Pancreas (tissue), 10 donors: ENCODE results near the gene ATXN10. TPM values are rescaled to one million over a fixed set of nuclear protein-coding genes. Genes with fewer than 3 reads are reported as not detected.

Experiments
- ATAC-seq, 4 donors: fragments of 200-7000 bp; cut with Tn5 transposase; one replicate each; pipeline versions ENCODE4 v1.8.0 to v1.9.1; 2020; ENCODE audit warnings: mild to moderate bottlenecking in 4 of 4, moderate library complexity in 4 of 4
- DNase-seq, 6 donors: peaks; one replicate each; pipeline ENCODE4 v3.0.0-alpha.2; 2020
- FAIRE-seq: peaks from 2 replicates; lab custom pipeline; 2012; peaks lifted over from hg19 to GRCh38; lab: Jason Lieb, UNC
- H3K27ac ChIP-seq, 4 donors: fragments of 200-600 bp; sonication (generic); 1 replicate in 3 of 4; 2 replicates in 1 of 4; pipeline versions ENCODE4 v1.5.0 to v1.8.0; 2020
- H3K27me3 ChIP-seq, 4 donors: fragments of 200-600 bp; one replicate each; pipeline ENCODE4 v1.8.0; 2021
- H3K36me3 ChIP-seq, 3 donors: fragments of 200-600 bp; sonication (generic) in 1 of 3; one replicate each; pipeline versions ENCODE4 v1.5.0 to v1.8.0; 2020 to 2021
- H3K4me1 ChIP-seq, 3 donors: fragments of 200-600 bp; one replicate each; pipeline ENCODE4 v1.8.0; 2021
- H3K4me3 ChIP-seq, 4 donors: fragments of 200-600 bp; sonication (generic) in 2 of 4; one replicate each; pipeline versions ENCODE4 v1.5.0 to v1.8.0; 2020 to 2021
- H3K9me3 ChIP-seq, 4 donors: fragments of 200-600 bp; one replicate each; pipeline ENCODE4 v1.8.0; 2021
- WGBS, 2 donors: extraction: QIAGEN DNeasy Blood & Tissue Kit; methylation state at CpG; one replicate each; pipeline ENCODE4 v1.1.7; 2013; 5-methylcytosine and 5-hydroxymethylcytosine counted together
- intact Hi-C, 3 donors: fragments of 100-400 bp; cut with DNase I; formaldehyde crosslinking; loops; one replicate each; pipeline versions ENCODE4 v1.11.1 to v1.14.2; 2022
- polyA plus RNA-seq, 2 donors: library from polyadenylated mRNA; stranded (reverse); fragments of 200-250 nt; gene quantifications; one replicate each; pipeline ENCODE4 v1.2.3, GENCODE V29; 2013
- total RNA-seq, 6 donors: library from RNA; stranded (reverse); fragmentation: NEBNext Ultra II Directional in 4 of 6; extraction: Animal tissue kit (Norgen Biotek cat#: 25700) in 4 of 6; gene quantifications; one replicate each; pipeline versions ENCODE4 v1.2.1 to v1.2.4, GENCODE V29; 2021 to 2023
- TF ChIP-seq, protein P1 (sequence below), 4 donors: fragments of 200-600 bp; sonication (generic) in 3 of 4; IDR thresholded peaks; one replicate each; pipeline versions ENCODE4 v1.5.0 to v1.8.0; 2021; ENCODE audit warnings: antibody characterized with exemption in 4 of 4
- donor health status: healthy with polysubstance abuse.
- donor health status: DM: no; HTN: no; CAD: no; lungs with moderate emphysema.
- donor health status: DM: no; HTN: no; CAD: no.
- donor health status: control.
- donor health status: control.
- donor health status: Bipolar disorder and iron deficiency.
- donor health status: DM: yes; HTN: yes; CAD: no.
- donor health status: DM: no; HTN: no; CAD: no.
- donor health status: DM: no; HTN: no; CAD: no.
- donor health status: DM: yes; HTN: yes; CAD: no.

Gene ATXN10
- total and polyA plus RNA-seq, 8 donors = 19.1 to 75.1 (median 62.4) TPM

- H3K9me3 ChIP-seq = no peaks in the 10 kb centered on the region
- TF ChIP-seq, protein P1, sequence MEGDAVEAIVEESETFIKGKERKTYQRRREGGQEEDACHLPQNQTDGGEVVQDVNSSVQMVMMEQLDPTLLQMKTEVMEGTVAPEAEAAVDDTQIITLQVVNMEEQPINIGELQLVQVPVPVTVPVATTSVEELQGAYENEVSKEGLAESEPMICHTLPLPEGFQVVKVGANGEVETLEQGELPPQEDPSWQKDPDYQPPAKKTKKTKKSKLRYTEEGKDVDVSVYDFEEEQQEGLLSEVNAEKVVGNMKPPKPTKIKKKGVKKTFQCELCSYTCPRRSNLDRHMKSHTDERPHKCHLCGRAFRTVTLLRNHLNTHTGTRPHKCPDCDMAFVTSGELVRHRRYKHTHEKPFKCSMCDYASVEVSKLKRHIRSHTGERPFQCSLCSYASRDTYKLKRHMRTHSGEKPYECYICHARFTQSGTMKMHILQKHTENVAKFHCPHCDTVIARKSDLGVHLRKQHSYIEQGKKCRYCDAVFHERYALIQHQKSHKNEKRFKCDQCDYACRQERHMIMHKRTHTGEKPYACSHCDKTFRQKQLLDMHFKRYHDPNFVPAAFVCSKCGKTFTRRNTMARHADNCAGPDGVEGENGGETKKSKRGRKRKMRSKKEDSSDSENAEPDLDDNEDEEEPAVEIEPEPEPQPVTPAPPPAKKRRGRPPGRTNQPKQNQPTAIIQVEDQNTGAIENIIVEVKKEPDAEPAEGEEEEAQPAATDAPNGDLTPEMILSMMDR (IDR thresholded peaks at IDR 0.05) = no peak
- DNase-seq = no peak
- intact Hi-C loops = no loop called here
- no peak for ATAC-seq
- H3K27ac ChIP-seq = no peak overlapping the region
- H3K36me3 ChIP-seq = no peaks in the 10 kb centered on the region
- H3K27me3 ChIP-seq = no peaks in the 10 kb centered on the region
- peaks cover 12 to 28% (median 27%) of the 10 kb centered on the region in 3 donors for H3K4me1 ChIP-seq
- FAIRE-seq = peak; percentile 20
- WGBS, 2 donors = 62 to 64% methylated on average over 5 of the region's 5 CpGs
- H3K4me3 ChIP-seq = no peak overlapping the region
Measured at GRCh38 chr22:45686836-45687235, 15.2 kb downstream of the ATXN10 start.

GRCh38 chr22:45688600-45689080 is 17.0 kb downstream of the ATXN10 start:
- intact Hi-C loops = no loop called here
- Histone ChIP-seq H3K4me1 (peaks cover 12 to 28% (median 27%) of the 10 kb centered on the region in 3 donors), H3K9me3 (no peaks in the 10 kb centered on the region), H3K27ac (peak overlapping the region; percentile 31 to 64 (median 55)), H3K27me3 (no peaks in the 10 kb centered on the region), H3K36me3 (peaks cover 0 to 1% (median 0%) of the 10 kb centered on the region in 3 donors), H3K4me3 (no peak overlapping the region)
- ATAC-seq (peak; percentile 68 to 88 (median 84)), FAIRE-seq (no peak), DNase-seq (peak in 1 of 6 donors; percentile 25)
- TF ChIP-seq, protein P1 (IDR thresholded peaks at IDR 0.05) = no peak
- WGBS, 2 donors = 29 to 30% methylated on average over 4 of the region's 4 CpGs

DNA sequence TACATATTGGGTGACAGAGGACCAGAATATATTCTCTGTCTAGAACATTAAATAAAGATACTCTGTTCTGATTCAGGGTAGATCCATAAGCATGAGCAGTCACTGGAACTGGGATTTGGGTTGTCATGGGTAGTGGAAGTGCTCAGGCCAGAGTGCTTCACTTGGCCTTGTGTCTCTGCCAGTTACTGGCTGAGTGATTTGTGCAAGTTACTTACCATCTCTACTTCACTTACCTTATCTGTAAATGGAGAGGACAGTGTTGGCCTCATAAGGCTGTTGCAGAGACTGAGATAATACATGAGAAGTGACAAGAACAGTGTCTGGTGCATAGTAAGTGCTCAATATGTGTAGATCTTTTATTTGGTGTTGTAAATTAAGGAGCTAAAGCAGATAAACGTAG is 17.6 kb downstream of the ATXN10 start:
- Histone ChIP-seq H3K4me1 (peaks cover 12 to 28% (median 27%) of the 10 kb centered on the region in 3 donors), H3K9me3 (no peaks in the 10 kb centered on the region), H3K27ac (peak overlapping the region in 1 of 4 donors; percentile 64), H3K4me3 (no peak overlapping the region), H3K27me3 (no peaks in the 10 kb centered on the region), H3K36me3 (peaks cover 0 to 7% (median 0%) of the 10 kb centered on the region in 3 donors)
- ATAC-seq (peak; percentile 14 to 42 (median 20)), DNase-seq (no peak), FAIRE-seq (no peak)
- intact Hi-C loops = no loop called here
- WGBS, 2 donors = 75 to 78% methylated on average over 1 of the region's 1 CpG
- TF ChIP-seq, protein P1 (IDR thresholded peaks at IDR 0.05) = no peak

DNA sequence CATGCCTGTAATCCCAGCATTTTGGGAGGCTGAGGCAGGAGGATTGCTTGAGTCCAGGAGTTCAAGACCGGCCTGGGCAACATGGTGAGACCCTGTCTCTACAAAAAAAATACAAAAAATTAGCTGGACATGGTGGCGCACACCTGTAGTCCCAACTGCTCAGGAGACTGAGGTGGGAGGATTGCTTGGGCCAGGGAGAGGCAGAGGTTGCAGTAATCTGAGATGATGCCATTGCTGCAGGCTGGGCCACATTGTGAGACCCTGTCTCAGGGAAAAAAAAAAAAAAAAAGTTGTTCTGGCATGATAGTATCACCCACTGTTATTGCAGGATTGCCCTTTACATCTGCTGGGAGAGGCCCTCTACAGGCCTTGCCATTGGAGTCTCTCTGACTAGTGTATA is 18.4 kb downstream of the ATXN10 start:
- Histone ChIP-seq H3K27ac (no peak overlapping the region), H3K9me3 (no peaks in the 10 kb centered on the region), H3K4me1 (peaks cover 12 to 28% (median 21%) of the 10 kb centered on the region in 3 donors), H3K36me3 (peaks cover 0 to 8% (median 0%) of the 10 kb centered on the region in 3 donors), H3K27me3 (no peaks in the 10 kb centered on the region), H3K4me3 (no peak overlapping the region)
- no peak for FAIRE-seq
- WGBS, 2 donors = 98% methylated on average over 2 of the region's 2 CpGs
- no peak for ATAC-seq
- no peak for DNase-seq
- TF ChIP-seq, protein P1 (IDR thresholded peaks at IDR 0.05) = no peak
- intact Hi-C loops = no loop called here

DNA sequence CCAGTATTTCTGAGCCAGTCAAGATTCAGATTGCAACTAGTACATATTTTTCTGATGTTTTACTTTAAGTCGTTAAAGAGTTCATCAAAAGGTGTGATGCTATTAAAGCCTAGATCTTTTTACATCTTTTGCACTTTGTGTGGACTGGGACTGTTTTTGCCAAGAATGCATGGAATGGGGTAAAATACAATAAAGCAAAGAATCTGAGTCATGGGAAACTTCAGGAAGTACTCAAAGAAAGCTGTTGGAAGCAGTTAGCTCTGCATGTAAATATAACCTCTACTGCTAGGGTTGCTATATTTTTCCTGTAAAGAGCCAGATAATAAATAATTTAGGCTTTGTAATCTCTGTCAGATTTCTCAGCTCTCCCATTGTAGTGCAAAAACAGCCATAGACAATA is 20.9 kb downstream of the ATXN10 start:
- H3K4me1 ChIP-seq = peaks cover 11 to 13% (median 12%) of the 10 kb centered on the region in 3 donors
- no peaks in the 10 kb centered on the region for H3K27me3 ChIP-seq
- ATAC-seq (no peak), DNase-seq (no peak), FAIRE-seq (no peak)
- TF ChIP-seq, protein P1 (IDR thresholded peaks at IDR 0.05) = no peak
- intact Hi-C loops = no loop called here
- WGBS, 2 donors = 52 to 55% methylated on average over 1 of the region's 1 CpG
- no peaks in the 10 kb centered on the region for H3K9me3 ChIP-seq
- H3K4me3 ChIP-seq = no peak overlapping the region
- peaks cover 0 to 14% (median 0%) of the 10 kb centered on the region in 3 donors for H3K36me3 ChIP-seq
- H3K27ac ChIP-seq = peak overlapping the region in 1 of 4 donors; percentile 1
